MCF 10A (cell line): ENCODE measurements around the gene RMDN3. TPM values are rescaled to one million over a fixed set of nuclear protein-coding genes. Genes with fewer than 3 reads are reported as not detected.

Source experiments
- BruUV-seq: library from RNA; stranded (reverse); fragments of 400-500 nt; replicated peaks from 2 replicates; lab custom pipeline; 2021; lab: Mats Ljungman, UMichigan
- CTCF ChIA-PET: fragments of 300-600 bp; sonication (Branson Sonifier 250); formaldehyde crosslinking; extraction: SDS; loops from one replicate; lab custom pipeline; 2021; ENCODE audit warnings: antibody characterized with exemption, inconsistent platforms; lab: Yijun Ruan, JAX
- POLR2A ChIA-PET: fragments of 300-600, 350-650 bp; sonication (Branson Sonifier 250); formaldehyde crosslinking; extraction: SDS; loops from one replicate; lab custom pipeline; 2020; ENCODE audit warnings: antibody characterized with exemption, inconsistent platforms; lab: Yijun Ruan, JAX
- DNase-seq: peaks from one replicate; pipeline ENCODE4 v3.0.0-alpha.2; 2018; ENCODE audit not compliant: unreplicated experiment
- H3K27ac Mint-ChIP-seq: one replicate; pipeline ENCODE4 v1.8.0; 2022; ENCODE audit warnings: mild to moderate bottlenecking, low read depth, mixed read lengths; ENCODE audit not compliant: unreplicated experiment
- H3K27me3 Mint-ChIP-seq: one replicate; pipeline ENCODE4 v1.8.0; 2022; ENCODE audit warnings: mixed read lengths; ENCODE audit not compliant: insufficient read depth, unreplicated experiment
- H3K36me3 Mint-ChIP-seq: one replicate; pipeline ENCODE4 v1.8.0; 2022; ENCODE audit warnings: mild to moderate bottlenecking, moderate library complexity, mixed read lengths; ENCODE audit not compliant: insufficient read depth, unreplicated experiment
- H3K4me1 Mint-ChIP-seq: one replicate; pipeline ENCODE4 v1.8.0; 2022; ENCODE audit warnings: mixed read lengths; ENCODE audit not compliant: insufficient read depth, unreplicated experiment
- H3K4me3 Mint-ChIP-seq: one replicate; pipeline ENCODE4 v1.8.0; 2022; ENCODE audit warnings: mild to moderate bottlenecking, moderate library complexity, mixed read lengths; ENCODE audit not compliant: unreplicated experiment
- H3K9me3 Mint-ChIP-seq: one replicate; pipeline ENCODE4 v1.8.0; 2022; ENCODE audit warnings: mixed read lengths; ENCODE audit not compliant: unreplicated experiment
- CTCF ChIP-seq: fragments of 200-600 bp; IDR thresholded peaks from one replicate; pipeline ENCODE4 v1.8.0; 2022; ENCODE audit warnings: antibody characterized with exemption, mild to moderate bottlenecking; ENCODE audit not compliant: unreplicated experiment
- intact Hi-C: fragments of 100-400 bp; cut with micrococcal nuclease; formaldehyde crosslinking; loops from 2 replicates; pipeline ENCODE4 v1.14.1; 2022
- total RNA-seq: library from RNA; stranded (reverse); gene quantifications from 2 replicates; pipeline ENCODE4 v1.2.3, GENCODE V29; 2022

Gene RMDN3
- total RNA-seq, 1 experiment from 2014 or later, result 36.1 TPM

GRCh38 chr15:40792394-40792793 lies 37.3 kb upstream of the RMDN3 start:
- Mint-ChIP-seq H3K27me3 (no peaks in the 10 kb centered on the region), H3K9me3 (no peaks in the 10 kb centered on the region), H3K27ac (no peak overlapping the region), H3K36me3 (peaks cover 11% of the 10 kb centered on the region), H3K4me1 (peaks cover 38% of the 10 kb centered on the region), H3K4me3 (no peak overlapping the region)
- intact Hi-C loops, result loop anchor here (2.0 kb wide), 1 partner anchor 54 kb away; no protein-coding TSS in a partner anchor
- ChIA-PET CTCF (interaction anchor here (0.5 to 4.1 kb wide), 7 partner anchors 10 to 100 kb away, joined by 3 to 18 read pairs (median 4); no protein-coding TSS in a partner anchor), POLR2A (interaction anchor here (2.0 to 2.3 kb wide), 3 partner anchors 15 to 51 kb away, joined by 5 to 7 read pairs (median 6); partner anchors contain the start of genes DNAJC17, SPINT1 and ZFYVE19)
- no peak for DNase-seq
- no TSS peak for BruUV-seq
- no peak for TF ChIP-seq CTCF

GRCh38 chr15:40790718-40791117 lies 35.7 kb upstream of the RMDN3 start:
- Mint-ChIP-seq H3K9me3 (no peaks in the 10 kb centered on the region), H3K4me3 (no peak overlapping the region), H3K27ac (no peak overlapping the region), H3K36me3 (peaks cover 15% of the 10 kb centered on the region), H3K4me1 (peaks cover 45% of the 10 kb centered on the region), H3K27me3 (no peaks in the 10 kb centered on the region)
- DNase-seq, result peak; percentile 51
- ChIA-PET CTCF (interaction anchor here (0.6 to 4.1 kb wide), 2 partner anchors 8 to 58 kb away, joined by 3 to 18 read pairs; no protein-coding TSS in a partner anchor), POLR2A (interaction anchor here (0.7 to 2.3 kb wide), 5 partner anchors 14 to 54 kb away, joined by 3 to 7 read pairs (median 3); partner anchors contain the start of genes C15orf62 and PPP1R14D)
- intact Hi-C loops, result no loop called here
- BruUV-seq, result no TSS peak
- no peak for TF ChIP-seq CTCF

- BruUV-seq, result no TSS peak
- no peak for DNase-seq
- intact Hi-C loops, result no loop called here
- Mint-ChIP-seq H3K9me3 (no peaks in the 10 kb centered on the region), H3K27me3 (no peaks in the 10 kb centered on the region), H3K4me3 (no peak overlapping the region), H3K36me3 (peaks cover 17% of the 10 kb centered on the region), H3K4me1 (peaks cover 43% of the 10 kb centered on the region), H3K27ac (no peak overlapping the region)
- TF ChIP-seq CTCF, result no peak
- ChIA-PET POLR2A (interaction anchor here (0.6 to 2.3 kb wide), 4 partner anchors 17 to 467 kb away, joined by 3 to 7 read pairs (median 3); partner anchors contain the start of gene C15orf62), CTCF (no interaction called here)
Observed at GRCh38 chr15:40789999-40790398, 34.9 kb upstream of the RMDN3 start.

GRCh38 chr15:40789119-40789518 lies 34.1 kb upstream of the RMDN3 start:
- TF ChIP-seq CTCF, result no peak
- no TSS peak for BruUV-seq
- intact Hi-C loops, result no loop called here
- no peaks in the 10 kb centered on the region for H3K27me3 Mint-ChIP-seq
- peaks cover 43% of the 10 kb centered on the region for H3K4me1 Mint-ChIP-seq
- POLR2A ChIA-PET, result interaction anchor here (2.2 kb wide), 1 partner anchor 94 kb away, joined by 5 read pairs; the partner anchor contains the start of gene RAD51
- peaks cover 17% of the 10 kb centered on the region for H3K36me3 Mint-ChIP-seq
- H3K27ac Mint-ChIP-seq, result no peak overlapping the region
- CTCF ChIA-PET, result interaction anchor here (0.7 to 1.2 kb wide), 2 partner anchors 44 to 105 kb away, joined by 3 read pairs; partner anchors contain the start of gene VPS18
- no peak overlapping the region for H3K4me3 Mint-ChIP-seq
- no peak for DNase-seq
- H3K9me3 Mint-ChIP-seq, result no peaks in the 10 kb centered on the region
